Measurements from ENCODE around the gene ZNF768.
"Not testable (repeated sequence)": the region's sequence is repeated elsewhere in the genome, so short reads cannot be mapped to it uniquely, and the experiment has no call there.

Gene ZNF768

DNA sequence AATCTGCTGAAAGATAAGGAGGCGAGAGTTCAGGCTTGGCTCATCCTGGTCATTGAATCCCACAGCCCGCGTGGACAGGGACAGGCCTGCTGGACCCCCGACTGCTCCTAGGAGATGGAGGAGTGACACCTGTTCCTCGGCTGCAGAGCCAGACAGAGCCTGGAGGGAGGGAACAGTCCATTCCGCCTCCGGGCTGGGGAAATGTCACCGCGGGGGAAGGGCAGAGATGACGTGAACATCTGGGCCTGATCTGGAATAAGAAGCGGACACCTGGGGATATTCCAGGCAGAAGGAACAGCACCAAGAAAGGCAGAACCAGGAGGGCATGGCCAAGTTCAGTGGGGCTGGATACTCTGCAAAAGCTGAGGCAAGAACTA, 6.8 kb upstream of the ZNF768 start:
- no peak for DNase-seq (ENCODE audit: low read depth)

DNA sequence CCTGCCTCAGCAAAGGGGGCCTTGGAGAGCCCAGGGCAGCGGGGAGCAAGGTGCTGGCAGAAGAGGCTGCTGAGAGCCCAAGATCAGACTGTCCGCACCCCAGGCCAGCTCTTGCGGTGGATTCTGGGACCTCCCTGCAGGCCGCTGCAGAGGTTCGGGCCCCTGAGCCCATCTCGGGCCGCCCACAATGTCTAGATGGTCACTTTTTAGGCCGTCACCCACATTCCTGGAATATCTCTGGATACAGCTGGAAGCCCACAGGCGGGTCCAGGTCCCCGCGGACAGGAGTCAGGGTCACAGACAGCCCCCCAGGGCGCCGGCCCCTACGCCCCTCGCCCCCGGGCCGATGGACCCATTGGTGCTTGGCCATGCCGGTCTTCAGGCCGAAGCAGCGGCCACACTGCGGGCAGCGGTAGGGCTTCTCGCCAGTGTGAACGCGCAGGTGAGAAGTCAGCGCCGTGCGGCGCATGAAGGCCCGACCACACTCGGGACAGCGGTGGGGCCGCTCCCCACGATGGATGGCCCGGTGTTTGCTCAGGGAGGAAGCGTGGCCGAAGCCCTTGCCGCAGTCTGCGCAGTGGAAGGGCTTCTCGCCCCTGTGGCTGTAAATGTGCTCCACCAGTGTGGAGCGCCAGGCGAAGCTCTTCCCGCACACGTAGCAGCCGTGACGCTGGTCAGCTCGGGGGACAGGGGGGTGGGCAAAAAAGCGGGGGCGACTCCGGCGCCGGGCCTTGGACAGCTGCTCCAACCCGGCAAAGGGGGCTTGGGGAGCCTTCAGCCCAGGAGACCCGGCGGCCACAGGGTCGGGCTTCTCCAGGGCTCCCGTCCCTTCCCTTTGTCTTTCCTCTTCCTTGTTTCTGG, 6.1 kb upstream of the ZNF768 start:
- DNase-seq (ENCODE audit: low read depth): no peak

DNA sequence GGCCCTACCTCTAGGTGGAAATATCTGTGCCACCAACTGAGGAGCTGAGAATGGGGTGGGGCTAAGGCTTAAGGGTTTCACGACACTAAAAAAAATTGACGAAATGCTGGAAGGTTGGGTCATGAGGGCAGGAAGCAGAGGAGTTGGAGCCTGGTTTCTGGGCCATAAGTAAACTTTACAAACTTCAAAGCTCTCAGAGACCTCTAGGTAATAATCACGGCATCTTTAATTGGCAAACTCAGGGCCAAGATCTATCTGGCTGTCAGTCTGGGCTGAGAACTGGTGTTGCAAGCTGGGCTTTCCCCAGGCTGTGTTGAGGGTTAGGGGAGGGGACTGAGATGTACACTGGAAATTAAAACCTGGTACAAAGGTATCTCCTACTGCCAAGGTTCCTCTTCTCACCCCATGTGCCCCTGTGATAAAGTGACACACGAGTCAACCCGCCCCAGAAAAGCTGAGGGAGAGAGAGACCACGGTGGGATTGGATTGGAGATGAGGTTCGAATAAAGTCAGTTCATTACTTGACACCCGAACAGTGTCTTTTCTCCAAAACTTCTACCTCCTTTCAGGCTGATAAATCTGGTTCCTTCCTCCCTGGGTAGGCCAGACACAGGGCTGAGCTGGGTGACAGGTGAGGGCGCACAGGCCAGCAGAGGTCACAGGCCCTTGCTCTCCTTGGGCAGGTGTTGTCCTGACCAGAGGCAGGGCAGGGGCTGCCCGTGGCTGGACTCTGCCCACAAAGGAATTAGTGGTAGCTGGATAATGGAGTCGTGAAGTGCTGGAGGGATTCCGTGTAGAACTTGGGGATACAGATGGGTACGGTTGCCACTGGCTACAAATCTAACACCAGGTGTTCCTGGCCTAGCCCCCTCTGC, 4.0 kb upstream of the ZNF768 start:
- DNase-seq (ENCODE audit: low read depth): no peak

DNA sequence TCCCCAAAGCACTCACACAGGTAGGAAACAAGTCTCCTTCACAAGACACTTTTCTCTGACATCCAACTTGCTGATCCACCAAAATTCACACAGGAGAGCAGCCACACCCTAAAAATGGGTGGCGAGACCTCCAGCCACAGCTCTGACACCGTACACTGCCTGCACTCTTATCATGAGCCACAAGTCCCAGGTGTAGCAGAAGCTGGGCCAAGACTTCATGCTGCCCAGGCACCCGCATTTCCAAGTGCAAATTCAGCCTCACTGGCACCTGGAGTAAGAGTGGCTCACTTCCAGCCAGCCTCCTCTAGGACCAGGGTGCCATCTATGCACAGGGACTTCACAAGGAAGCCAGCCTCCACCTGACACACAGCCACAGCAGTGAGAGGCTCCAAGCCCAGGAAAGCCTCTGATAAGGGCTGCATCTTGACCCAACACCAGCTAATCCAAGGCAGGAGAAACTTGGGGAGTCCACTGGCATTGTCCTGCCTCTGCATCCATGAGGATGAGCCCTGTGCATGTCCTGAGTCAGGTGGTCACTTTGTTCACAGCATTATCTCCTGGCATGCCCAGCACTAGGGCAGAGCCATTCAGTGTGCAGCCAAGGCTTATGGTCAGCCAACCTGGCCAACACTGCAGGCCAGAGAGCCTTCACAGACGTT, 2.6 kb upstream of the ZNF768 start:
- DNase-seq (ENCODE audit: low read depth): no peak

DNA sequence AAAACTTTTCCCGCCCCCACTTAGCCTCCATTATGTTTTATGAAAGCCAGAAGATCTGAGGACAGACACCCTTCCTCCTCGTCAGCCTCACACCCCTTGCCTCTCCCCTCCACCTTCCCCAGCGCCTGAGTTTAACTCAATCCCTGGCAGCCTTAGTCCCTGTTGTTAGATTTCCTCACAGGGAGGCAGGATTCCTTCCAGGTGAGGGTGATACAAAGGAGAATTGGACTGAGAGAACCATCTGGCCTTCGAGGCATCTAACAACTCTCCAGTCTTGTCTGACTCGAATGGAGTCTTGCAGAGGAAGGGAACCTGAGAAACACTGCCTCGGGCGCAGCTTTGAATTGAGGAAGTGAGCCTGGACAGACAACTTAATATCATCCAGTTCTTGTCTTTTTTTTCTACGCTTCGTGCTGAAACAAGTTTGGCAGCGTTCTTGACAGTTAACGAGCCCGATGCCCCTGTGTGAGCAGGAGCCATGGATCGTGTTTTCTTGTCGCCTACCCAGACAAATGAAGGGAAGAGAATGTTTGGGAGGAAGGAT, 1.3 kb upstream of the ZNF768 start:
- DNase-seq (ENCODE audit: low read depth): no peak

DNA sequence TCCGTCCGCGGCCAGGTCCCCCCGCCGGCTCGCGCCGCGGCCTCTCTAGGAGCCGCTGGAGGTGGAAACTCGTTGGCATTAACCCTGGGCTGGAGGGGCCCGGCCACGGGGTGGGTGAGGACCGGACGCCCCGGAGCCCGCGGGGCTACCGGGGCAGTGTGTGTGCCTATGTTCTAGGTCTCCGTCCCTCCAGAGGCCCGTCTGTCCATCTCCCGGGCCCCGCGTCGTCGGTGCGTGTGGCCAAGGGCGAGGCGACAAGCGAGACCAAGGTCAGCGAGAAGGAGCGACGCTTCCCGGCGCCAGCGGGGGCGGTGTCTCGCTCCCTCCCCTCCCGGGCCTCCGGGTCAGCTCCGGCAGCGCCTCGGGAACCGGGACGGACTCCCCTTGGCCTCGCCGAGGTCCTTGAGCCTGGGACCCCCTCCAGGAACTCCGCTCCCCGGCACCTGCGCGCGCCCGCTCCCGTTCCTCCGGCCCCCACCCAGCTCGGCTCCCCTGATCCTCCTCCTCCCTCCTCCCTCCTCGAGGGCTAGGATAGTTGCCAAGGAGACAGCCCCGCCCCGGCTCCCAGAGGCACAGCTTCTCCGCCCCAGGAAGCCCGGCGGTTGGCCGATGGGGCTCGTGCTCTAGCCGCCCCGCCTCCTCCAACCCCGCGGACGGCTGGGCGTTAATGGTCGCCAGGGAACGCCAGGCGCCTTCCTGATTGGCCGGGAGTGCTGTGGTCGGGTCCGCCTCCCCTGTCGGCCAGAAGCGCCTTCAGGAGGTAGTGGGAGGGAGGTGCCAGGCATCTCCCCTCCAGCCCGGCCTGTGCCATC, 663 bp upstream of the ZNF768 start:
- peak; percentile 93 for DNase-seq (ENCODE audit: low read depth)

DNA sequence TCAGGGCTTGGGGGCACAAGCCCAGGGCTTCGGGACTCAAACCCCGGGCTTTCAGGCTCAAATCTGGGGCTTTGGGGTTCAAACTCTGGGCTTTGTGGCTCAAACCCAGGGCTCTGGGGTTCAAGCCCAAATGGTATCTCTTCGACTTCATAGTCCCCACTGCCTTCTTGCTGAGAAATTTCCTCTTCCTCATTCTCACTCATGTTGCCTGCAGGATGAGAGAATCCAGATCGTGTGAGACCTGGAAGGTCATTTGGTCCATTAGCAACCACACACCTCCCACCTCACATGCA, 576 bp downstream of the ZNF768 start:
- no peak for DNase-seq (ENCODE audit: low read depth)

DNA sequence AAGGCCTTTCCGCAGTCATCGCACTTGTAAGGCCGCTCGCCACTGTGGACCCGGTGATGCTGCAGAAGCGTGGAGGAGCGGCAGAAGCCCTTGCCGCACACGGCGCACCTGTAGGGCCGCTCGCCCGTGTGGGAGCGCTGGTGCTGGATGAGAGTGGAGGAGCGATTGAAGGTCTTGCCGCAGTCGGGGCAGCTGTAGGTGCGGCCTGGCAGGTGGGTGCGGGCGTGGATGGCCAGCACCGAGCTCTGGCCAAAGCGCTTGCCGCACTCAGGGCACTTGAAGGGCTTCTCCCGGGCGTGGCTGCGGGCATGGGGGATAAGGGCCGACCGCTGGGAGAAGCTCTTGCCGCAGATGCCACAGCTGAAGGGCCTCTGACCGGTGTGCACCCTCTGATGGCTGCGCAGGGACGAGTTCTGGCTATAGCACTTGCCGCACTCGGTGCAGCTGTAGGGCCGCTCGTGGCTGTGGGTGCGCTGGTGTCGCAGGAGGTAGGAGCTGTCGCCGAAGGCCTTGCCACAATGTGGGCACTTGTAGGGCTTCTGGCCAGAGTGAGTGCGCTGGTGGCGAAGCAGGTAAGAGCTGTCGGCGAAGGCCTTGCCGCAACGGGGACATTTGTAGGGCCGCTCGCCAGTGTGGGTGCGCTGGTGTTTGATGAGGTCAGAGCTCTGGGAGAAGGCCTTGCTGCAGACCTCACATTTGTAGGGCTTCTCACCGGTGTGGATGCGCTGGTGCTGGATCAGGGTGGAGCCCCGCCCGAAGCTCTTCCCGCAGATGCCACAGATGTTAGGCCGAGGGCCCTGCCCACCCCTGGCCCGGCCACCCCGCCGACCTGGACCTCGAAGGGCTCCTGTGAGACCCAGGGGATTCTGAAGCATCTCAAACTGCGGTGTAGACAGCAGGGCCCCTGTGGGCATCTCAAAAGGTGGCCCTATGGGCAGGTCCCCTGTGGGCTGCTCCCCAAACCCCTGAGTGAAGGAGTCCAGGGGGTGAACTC, 1.5 kb downstream of the ZNF768 start:
- no peak for DNase-seq (ENCODE audit: low read depth)

DNA sequence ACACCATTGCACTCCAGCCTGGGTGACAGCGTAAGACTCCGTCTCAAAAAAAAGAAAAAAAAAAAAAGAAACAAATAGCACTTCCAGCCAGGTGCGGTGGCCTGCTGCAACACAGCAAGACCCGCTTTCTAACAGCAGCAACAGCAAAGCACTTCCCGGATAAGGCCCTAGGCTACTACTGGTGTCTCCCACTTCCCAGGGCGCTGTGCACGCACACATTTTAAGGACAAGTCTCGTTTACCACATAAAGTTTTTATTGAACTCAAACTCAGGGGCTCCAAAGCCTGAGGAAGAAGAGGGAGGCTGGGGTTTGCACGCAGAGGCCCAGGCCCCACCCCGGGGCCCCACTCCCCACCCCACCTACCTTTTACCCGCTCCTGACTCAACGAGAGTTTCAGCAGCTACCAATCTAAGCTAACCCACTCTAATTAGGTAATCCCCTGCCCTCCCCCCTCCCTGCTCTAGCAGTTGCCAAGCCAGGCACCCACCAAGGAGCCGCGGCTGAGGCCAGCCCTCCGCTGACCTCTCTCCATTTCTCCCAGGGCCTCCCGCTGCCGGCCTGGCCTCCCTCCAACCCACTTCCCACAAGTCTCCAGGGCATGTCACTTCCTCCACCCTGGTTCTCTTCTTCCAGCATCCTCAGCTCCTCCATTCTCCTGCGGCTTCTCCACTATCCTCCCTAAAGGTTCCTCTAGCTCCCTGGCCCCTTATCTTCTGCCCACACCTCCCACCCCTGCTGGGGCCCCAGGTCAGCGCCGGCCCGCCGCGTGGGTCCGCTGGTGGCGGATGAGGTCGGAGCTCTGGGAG, 2.4 kb downstream of the ZNF768 start:
- DNase-seq (ENCODE audit: low read depth): no peak

DNA sequence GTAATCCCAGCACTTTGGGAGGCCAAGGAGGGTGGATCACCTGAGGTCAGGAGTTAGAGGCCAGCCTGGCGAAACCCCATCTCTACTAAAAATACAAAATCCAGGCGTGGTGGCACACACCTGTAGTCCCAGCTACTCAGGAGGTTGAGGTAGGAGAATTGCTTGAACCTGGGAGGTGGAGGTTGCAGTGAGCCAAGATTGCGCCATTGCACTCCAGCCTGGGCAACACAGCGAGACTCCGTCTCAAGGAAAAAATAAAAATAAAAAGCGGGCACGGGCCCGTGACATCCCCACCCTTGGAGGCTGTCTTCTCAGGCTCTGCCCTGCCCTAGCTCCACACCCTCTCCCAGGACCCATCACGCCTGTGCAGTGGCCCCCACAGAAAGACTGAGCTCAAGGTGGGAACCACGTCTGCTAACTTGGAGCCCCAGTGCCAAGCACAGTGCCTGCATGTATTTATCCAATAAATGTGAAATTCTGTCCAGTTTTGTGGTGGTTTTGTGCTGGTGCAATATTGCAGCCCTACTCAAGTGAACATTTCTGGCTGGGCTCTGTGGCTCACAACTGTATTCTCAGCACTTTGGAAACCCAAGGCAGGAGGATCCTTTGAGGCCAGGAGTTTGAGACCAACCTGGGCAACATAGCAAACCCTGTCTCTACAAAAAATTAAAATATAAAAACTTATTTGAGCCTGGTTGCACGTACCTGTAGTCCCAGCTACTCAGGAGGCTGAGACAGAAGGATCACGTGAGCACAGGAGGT, 3.5 kb downstream of the ZNF768 start:
- not testable (repeated sequence) for DNase-seq (ENCODE audit: low read depth)

DNA sequence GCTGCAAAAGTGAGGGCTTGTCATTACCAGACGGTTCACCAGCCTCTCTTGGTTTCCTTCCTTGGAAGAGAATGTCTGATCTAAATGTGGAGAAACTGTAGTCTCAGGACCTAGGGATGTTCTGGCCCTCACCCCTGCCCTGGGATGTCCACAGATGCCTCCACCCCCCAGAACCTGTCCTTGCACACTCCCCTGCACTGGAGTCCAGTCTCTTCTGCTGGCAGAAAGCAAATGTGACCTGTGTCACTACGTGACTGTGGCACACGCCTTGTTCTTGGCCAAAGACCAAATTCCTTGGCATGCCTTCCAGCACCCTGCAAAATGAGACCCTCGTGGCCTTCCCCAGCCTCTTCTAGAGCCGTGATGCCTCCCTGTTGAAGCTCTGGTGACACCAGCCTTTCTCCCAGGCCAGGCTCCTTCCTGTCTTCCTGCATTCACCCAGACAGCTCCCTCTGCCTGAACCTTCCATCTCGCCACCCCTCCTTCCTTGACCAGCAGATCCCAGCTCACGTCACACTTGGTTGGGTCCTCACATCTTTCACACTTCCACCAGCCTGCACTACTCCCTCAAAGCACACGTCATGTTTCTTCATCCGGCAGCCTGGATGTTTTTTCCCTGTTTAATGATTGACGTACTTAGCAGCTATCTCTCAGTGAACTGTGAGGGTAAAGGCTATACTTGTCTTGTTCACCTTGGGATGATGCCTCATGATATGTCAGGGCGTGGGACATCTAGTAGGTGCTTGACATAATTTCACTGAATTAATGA, 4.3 kb downstream of the ZNF768 start:
- DNase-seq (ENCODE audit: low read depth): no peak

DNA sequence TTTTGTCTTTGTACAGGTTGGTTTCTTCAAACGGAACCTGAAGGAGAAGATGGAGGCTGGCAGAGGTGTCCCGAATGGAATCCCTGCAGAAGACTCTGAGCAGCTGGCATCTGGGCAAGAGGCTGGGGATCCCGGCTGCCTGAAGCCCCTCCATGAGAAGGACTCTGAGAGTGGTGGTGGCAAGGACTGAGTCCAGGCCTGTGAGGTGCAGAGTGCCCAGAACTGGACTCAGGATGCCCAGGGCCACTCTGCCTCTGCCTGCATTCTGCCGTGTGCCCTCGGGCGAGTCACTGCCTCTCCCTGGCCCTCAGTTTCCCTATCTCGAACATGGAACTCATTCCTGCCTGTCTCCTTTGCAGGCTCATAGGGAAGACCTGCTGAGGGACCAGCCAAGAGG, 4.9 kb downstream of the ZNF768 start:
- DNase-seq (ENCODE audit: low read depth): no peak

DNA sequence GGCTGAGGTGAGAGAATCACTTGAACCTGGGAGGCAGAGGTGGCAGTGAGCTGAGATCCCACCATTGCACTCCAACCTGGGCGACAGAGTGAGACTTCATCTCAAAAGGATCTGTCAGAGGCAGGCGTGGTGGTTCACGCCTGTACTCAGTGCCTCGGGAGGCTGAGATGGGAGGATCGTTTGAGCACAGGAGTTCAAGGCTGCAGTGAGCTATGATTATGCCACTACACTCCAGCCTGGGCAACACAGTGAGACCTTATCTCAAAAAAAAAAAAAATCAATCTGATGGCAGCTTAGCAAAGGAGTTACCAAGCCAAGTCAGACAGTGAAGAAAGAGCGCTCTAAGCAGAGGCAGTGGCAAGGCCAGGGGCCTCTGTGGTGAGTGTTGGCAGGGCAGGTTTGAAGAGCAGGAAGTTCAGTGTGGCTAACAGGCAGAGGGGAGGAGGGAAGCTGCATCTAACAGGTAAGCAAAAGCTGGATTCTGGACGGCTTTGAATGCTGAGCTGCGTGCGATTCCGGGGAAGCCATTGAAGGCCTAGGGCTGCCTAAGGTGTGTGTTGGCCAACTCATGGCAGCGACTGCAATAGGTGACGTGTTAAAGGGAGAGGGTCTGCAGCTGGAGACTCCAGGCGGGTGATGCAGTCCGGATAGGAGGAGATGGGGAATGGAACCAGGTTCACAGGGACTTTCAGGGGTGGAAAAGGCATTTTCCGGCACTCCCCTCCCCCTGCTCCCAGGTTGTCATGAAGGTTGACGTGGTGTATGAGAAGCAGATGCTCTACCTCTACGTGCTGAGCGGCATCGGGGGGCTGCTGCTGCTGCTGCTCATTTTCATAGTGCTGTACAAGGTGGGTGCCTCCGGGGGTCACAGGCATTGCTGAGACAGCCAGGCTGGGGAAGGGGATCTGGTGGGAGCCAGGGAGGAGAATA, 7.0 kb downstream of the ZNF768 start:
- no peak for DNase-seq (ENCODE audit: low read depth)

DNA sequence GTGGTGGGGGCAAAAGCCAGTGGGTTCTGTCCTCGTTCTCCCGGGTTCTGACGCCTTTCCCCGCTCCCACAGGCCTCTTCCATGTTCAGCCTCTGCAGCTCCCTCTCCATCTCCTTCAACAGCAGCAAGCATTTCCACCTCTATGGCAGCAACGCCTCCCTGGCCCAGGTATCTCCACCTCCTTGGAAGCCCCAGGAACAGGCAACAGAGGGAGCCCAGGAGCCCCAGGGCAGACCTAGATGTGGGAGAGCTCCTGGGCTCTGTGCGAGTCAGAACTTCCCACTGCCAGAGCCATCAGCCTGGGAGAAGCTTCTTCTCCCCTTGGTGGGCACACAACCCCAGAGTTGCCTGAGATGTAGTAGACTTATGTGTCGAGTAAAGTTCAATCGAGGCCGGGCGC, 7.8 kb downstream of the ZNF768 start:
- no peak for DNase-seq (ENCODE audit: low read depth)

DNA sequence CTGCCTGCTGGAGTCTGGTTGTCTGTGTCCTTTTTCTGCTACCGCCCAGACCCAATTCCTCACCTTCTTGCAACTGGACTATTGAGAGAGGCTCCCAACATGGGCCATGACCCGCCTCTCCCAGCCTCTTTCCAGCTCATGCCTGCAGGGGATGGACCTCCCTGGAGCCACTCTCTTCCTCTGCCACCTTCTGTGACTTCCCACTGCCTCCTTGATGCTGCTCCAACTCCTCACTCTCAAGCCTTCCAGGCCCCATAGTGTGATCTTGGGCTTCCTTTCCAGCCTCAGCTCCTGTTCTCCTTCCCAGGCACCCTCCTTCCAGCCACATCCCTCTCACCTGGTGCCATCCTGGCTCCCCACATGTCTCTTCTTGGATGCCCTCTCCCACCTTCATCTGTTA, 11.1 kb downstream of the ZNF768 start:
- no peak for DNase-seq (ENCODE audit: low read depth)

DNA sequence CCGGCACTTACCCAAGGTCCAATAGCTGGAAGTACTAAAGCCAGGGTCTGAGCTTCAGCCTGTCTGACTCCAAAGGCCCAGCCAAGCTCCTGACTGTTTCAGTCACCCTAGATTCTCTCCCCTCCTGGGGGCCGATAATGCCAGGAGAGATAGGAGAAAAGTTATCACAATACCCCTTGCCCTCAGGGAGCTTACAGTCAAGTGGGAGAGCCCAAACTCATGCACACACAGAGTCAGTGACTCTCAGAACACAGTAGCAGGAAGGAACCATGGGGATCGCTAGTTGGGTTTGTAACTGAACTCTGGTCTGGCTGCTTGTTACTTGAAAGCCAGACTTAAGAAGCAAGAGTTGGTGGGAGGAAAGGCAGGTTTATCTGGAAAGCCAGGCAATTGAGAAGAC, 14.9 kb downstream of the ZNF768 start:
- no peak for DNase-seq (ENCODE audit: low read depth)

DNA sequence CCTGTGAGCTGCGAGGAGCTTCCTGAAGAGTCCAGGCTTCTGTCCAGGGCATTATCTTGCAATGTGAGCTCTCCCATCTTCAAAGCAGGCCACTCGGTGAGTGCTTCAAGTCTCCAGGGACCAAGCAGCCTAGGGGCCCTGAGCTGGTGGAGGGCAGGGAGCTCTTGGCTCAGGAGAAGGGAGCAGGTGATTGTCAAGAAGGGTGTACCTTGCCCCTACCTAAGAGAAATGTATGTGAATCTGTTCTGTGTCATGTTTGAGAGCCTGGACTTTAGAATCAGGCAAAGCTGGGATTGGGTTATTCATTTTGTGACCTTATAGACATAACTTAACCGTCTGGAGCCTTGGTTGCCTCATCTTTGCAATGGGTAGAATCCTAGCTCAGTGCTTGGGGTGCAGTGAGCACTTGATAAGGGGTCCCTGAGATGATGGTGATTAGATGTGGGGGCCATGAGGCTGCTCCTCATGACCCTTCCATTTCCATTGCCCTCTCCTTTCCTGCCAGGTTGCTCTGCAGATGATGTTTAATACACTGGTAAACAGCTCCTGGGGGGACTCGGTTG, 15.9 kb downstream of the ZNF768 start:
- DNase-seq (ENCODE audit: low read depth): no peak

Data from stimulated activated CD8-positive, alpha-beta memory T cell treated with anti-CD3 and anti-CD28 coated beads, Interleukin-4, amount 100 ng/mL, for 24 hours (primary cell).